Common myeloid progenitor, CD34-positive (primary cell): ENCODE data around the gene KAT7.

Experiments
- CTCF ChIA-PET: fragments of 350-600 bp; sonication (Branson Sonifier 250); formaldehyde crosslinking; loops from one replicate; lab custom pipeline; 2021; ENCODE audit warnings: antibody characterized with exemption; lab: Charles Lee
- POLR2A ChIA-PET: fragments of 350-600 bp; sonication (Branson Sonifier 250); formaldehyde crosslinking; loops from one replicate; lab custom pipeline; 2021; ENCODE audit warnings: antibody characterized with exemption; lab: Charles Lee
- DNase-seq, 3 donors: peaks; one replicate each; pipeline versions ENCODE4 v3.0.0 to v3.0.0-alpha.2; 2013
- H3K27ac ChIP-seq, 2 experiments: 1 replicate in 1 of 2; 2 replicates in 1 of 2; pipeline ENCODE4 v1.7.0; 2013; ENCODE audit warnings: inconsistent platforms in 2 of 2, low read length in 2 of 2, mild to moderate bottlenecking in 2 of 2, low read depth in 1 of 2, moderate library complexity in 1 of 2; ENCODE audit not compliant: severe bottlenecking in 2 of 2, insufficient read depth in 1 of 2, poor library complexity in 1 of 2
- H3K27me3 ChIP-seq, 5 experiments: replicated peaks in 2 of 5; 1 replicate in 3 of 5; 2 replicates in 2 of 5; pipeline versions ENCODE4 v1.6.1 to v1.7.0; 2013; ENCODE audit warnings: low read length in 4 of 5, mild to moderate bottlenecking in 2 of 5, moderate library complexity in 2 of 5, inconsistent platforms in 1 of 5; ENCODE audit not compliant: insufficient read depth in 5 of 5, control insufficient read depth in 4 of 5
- H3K36me3 ChIP-seq, 4 experiments: 1 replicate in 2 of 4; 2 replicates in 2 of 4; pipeline versions ENCODE4 v1.6.1 to v1.7.0; 2013; ENCODE audit warnings: low read length in 3 of 4, control low read depth in 1 of 4, mild to moderate bottlenecking in 1 of 4; ENCODE audit not compliant: control insufficient read depth in 4 of 4, insufficient read depth in 4 of 4
- H3K4me1 ChIP-seq, 4 experiments: 1 replicate in 3 of 4; 2 replicates in 1 of 4; pipeline versions ENCODE4 v1.6.1 to v1.7.1; 2013; ENCODE audit warnings: low read length in 3 of 4, mild to moderate bottlenecking in 3 of 4, control low read depth in 1 of 4, inconsistent platforms in 1 of 4, moderate library complexity in 1 of 4; ENCODE audit not compliant: control insufficient read depth in 4 of 4, insufficient read depth in 4 of 4; ENCODE audit errors: control extremely low read depth in 1 of 4
- H3K4me3 ChIP-seq, 7 experiments: 1 replicate in 4 of 7; 2 replicates in 3 of 7; pipeline versions ENCODE4 v1.5.1 to v1.7.0; 2013; ENCODE audit warnings: mild to moderate bottlenecking in 7 of 7, low read length in 6 of 7, moderate library complexity in 6 of 7, inconsistent platforms in 2 of 7, low read depth in 2 of 7, control low read depth in 1 of 7; ENCODE audit not compliant: insufficient read depth in 4 of 7, control insufficient read depth in 1 of 7; ENCODE audit errors: extremely low read depth in 1 of 7
- H3K9me3 ChIP-seq, 5 experiments: 1 replicate in 4 of 5; 2 replicates in 1 of 5; pipeline versions ENCODE4 v1.6.1 to v1.7.1; 2013; ENCODE audit warnings: low read length in 4 of 5, mild to moderate bottlenecking in 2 of 5, inconsistent platforms in 1 of 5, low read depth in 1 of 5, moderate library complexity in 1 of 5; ENCODE audit not compliant: control insufficient read depth in 4 of 5, insufficient read depth in 2 of 5; ENCODE audit errors: control extremely low read depth in 1 of 5
- WGBS: methylation state at CpG from one replicate; pipeline ENCODE4 v1.1.5; 2013; ENCODE audit not compliant: insufficient coverage; 5-methylcytosine and 5-hydroxymethylcytosine counted together

Gene KAT7

DNA sequence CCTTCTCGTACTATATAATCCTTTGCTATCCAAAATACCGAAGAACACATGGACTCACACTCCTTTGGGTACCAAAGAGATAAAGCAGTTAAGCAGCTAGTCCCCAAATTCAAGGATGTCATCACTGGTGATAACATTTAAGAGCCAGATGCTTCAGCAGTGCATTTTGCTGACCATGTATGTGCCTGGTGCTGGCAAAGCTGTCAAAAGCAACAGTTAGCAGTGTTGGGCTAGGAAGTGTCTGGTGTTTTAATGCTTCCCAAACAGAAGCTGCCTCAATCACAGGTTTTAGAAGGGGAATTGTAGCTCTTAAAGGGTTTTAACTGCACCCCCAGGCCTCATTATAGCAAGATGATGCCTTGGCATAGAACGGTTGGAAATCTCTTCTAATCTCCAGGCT, 29.3 kb upstream of the KAT7 start:
- H3K27ac ChIP-seq: peak overlapping the region; percentile 71 to 84
- peaks cover 33 to 77% (median 50%) of the 10 kb centered on the region in 4 experiments for H3K4me1 ChIP-seq
- ChIA-PET CTCF (interaction anchor here (0.8 to 10.7 kb wide), 7 partner anchors 11 to 54 kb away, joined by 3 to 73 read pairs (median 3); no protein-coding TSS in a partner anchor), POLR2A (interaction anchor here (0.6 to 13.5 kb wide), 4 partner anchors 9 to 29 kb away, joined by 3 to 201 read pairs (median 6); partner anchors contain the start of gene KAT7)
- peak overlapping the region in 4 of 7 experiments; percentile 91 to 99 (median 97) for H3K4me3 ChIP-seq
- peaks cover 3 to 67% (median 35%) of the 10 kb centered on the region in 4 experiments for H3K36me3 ChIP-seq
- no peaks in the 10 kb centered on the region for H3K9me3 ChIP-seq
- 43% methylated on average over 1 of the region's 3 CpGs for WGBS
- DNase-seq: no peak
- no peaks in the 10 kb centered on the region for H3K27me3 ChIP-seq

DNA sequence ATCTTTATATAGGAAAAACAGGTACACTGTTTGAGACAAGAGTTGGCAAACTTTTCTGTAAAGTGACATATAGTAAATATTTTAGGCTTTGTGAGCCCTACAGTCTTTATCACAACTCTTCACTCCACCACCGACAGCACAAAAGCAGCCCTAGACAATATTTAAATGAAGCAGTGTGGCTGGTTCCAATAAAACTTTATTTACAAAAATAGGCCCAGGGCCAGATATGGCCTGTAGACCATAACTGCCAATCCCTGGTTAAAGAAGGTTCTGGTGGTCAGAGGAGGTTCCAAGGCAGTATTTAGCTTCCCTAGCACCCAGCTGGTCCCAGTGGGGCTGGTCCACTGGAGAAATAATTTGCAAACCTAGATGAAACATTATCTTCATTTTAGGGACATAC, 28.2 kb upstream of the KAT7 start:
- peaks cover 38 to 75% (median 49%) of the 10 kb centered on the region in 4 experiments for H3K4me1 ChIP-seq
- H3K4me3 ChIP-seq: peak overlapping the region in 4 of 7 experiments; percentile 91 to 99 (median 97)
- peaks cover 3 to 60% (median 33%) of the 10 kb centered on the region in 4 experiments for H3K36me3 ChIP-seq
- H3K9me3 ChIP-seq: no peaks in the 10 kb centered on the region
- peak overlapping the region; percentile 71 to 84 for H3K27ac ChIP-seq
- ChIA-PET CTCF (interaction anchor here (1.1 to 10.7 kb wide), 4 partner anchors 12 to 44 kb away, joined by 3 to 73 read pairs (median 38); no protein-coding TSS in a partner anchor), POLR2A (interaction anchor here (0.6 to 13.5 kb wide), 4 partner anchors 12 to 86 kb away, joined by 4 to 201 read pairs (median 40); partner anchors contain the start of gene SLC35B1)
- DNase-seq: no peak
- H3K27me3 ChIP-seq: no peaks in the 10 kb centered on the region
- no CpG with 5 or more reads among the region's 1 CpG for WGBS

DNA sequence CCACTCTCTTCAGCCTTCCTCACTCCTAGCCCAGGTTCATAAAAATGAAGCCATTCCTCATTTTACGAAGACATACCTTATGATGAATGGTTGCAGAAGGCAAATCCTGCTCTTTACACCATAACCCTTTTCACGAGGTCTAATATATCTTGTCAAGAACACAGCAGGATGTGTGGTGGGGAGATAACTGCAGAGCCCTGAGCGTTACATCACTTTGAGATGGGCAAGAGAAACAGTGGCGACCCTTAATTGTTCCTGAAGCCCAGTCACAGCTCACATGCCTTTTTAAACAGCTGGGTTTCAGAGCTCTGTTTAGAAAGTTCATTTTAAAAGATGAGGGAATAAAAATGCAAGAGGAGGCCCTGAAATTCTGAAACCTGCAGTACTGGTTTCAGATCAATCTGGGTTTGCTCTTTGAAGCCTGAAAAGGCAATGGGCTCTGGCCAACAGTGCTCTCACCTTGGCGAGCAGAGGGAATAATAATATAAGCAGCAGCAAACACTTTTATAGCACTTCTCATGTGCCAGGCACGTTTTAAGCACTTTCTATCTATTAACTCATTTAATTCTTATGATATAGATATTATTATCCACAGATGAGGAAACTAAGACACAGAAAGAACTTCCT, 27.4 kb upstream of the KAT7 start:
- peaks cover 3 to 52% (median 32%) of the 10 kb centered on the region in 4 experiments for H3K36me3 ChIP-seq
- peak overlapping the region in 6 of 7 experiments; percentile 77 to 99 (median 96) for H3K4me3 ChIP-seq
- no peaks in the 10 kb centered on the region for H3K9me3 ChIP-seq
- WGBS: no CpG with 5 or more reads among the region's 6 CpGs
- no peaks in the 10 kb centered on the region for H3K27me3 ChIP-seq
- DNase-seq: peak in 2 of 3 donors; percentile 59 to 75
- CTCF ChIA-PET: interaction anchor here (0.7 to 10.7 kb wide), 9 partner anchors 9 to 92 kb away, joined by 3 to 73 read pairs (median 5); no protein-coding TSS in a partner anchor
- POLR2A ChIA-PET: interaction anchor here (0.6 to 13.5 kb wide), 8 partner anchors 8 to 85 kb away, joined by 3 to 201 read pairs (median 10); partner anchors contain the start of gene SLC35B1
- peak overlapping the region; percentile 71 to 84 for H3K27ac ChIP-seq
- H3K4me1 ChIP-seq: peaks cover 38 to 67% (median 46%) of the 10 kb centered on the region in 4 experiments

DNA sequence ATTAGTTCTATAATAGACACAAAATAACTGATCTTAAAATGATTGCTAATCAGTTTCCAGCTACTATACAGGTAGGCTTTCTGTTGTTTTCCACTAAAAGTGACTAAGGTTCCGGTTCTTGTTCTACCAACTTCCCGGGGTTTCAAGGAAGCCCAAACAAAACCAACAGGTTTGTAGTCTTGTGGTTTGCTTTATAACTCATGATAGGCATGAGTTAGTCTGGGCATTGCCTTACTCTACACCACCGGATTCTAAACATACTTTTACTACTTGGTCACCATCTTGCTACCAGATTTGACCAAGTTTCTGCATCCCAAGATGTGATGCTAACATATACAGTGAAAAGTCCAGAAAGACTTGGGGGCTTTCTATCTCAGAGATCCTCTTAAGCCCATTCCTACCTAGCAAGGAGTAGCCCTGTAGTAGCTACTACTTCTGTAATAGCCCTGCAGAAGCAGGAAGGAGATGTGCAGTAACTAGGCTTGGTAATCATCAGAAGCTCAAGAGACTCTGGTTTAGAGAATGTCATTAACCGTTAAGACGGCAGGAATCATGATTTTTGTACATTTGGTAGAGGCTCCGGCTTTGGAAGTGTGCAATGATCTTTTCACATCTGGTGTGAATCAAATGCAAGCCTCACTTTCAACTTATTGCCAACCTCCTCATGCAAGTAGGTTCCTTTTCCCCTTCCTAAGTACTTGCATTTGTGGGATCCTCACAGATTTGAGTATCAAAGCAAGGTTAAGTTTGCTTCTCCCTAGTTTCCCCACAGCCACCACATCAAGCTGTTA, 26.1 kb upstream of the KAT7 start:
- WGBS: 0% methylated on average over 3 of the region's 6 CpGs
- peaks cover 38 to 58% (median 41%) of the 10 kb centered on the region in 4 experiments for H3K4me1 ChIP-seq
- H3K27me3 ChIP-seq: no peaks in the 10 kb centered on the region
- no peaks in the 10 kb centered on the region for H3K9me3 ChIP-seq
- POLR2A ChIA-PET: interaction anchor here (0.6 to 13.5 kb wide), 15 partner anchors 10 to 117 kb away, joined by 3 to 201 read pairs (median 5); partner anchors contain the start of genes KAT7 and SLC35B1
- DNase-seq: no peak
- CTCF ChIA-PET: interaction anchor here (0.9 to 10.7 kb wide), 13 partner anchors 10 to 235 kb away, joined by 3 to 73 read pairs (median 4); no protein-coding TSS in a partner anchor
- peak overlapping the region; percentile 71 to 84 for H3K27ac ChIP-seq
- H3K4me3 ChIP-seq: peak overlapping the region; percentile 77 to 99 (median 94)
- peaks cover 3 to 40% (median 24%) of the 10 kb centered on the region in 4 experiments for H3K36me3 ChIP-seq

DNA sequence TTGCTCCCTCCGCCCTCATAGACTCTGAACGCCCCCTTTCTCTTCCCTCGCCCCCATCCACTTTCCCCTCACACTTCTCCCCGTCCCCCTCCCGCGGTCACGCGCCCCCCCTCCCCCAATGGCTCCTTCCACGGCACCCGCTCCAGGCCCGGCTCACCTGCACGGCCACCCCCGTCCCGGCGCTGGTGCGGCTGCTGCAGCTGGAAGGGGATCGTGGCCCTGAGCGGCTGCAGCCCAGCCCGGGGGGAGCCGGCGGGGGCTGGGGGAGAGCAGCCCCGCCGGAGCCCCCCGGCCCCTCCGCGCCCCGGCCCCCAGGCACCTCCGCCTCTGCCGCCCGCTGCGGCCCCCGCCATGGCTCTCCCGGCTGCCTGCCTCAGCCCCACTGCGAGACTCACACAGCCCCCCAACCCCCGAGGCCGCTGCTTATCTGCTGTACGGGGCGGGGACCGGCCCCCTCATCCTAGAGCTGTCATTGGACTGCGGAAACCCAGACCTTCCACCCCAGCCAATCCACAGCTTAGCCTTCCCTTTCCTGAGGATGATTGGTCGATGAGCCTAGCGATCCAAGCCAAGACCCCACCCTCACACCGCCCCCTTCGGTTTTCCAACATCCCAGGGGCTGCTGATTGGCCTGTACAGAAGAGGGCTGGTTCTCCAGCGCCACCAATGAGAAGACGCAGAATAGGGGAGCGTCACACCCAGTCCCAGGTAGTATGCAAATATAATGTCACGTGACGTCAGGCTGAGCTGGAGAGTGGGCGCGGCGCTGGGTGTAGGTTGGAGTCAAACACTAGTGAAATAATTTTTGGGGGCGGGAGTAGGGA, 24.5 kb upstream of the KAT7 start, which contains the start of gene FAM117A:
Gene FAM117A (minus strand): TSS at position 397 of the 824 bp plus-strand sequence. CDS start 44 bp downstream, at position 353.
- CTCF ChIA-PET: interaction anchor here (0.6 to 10.7 kb wide), 17 partner anchors 10 to 233 kb away, joined by 3 to 73 read pairs (median 4); no protein-coding TSS in a partner anchor

More for the DNA sequence above, 24.5 kb upstream of the KAT7 start, which contains the start of gene FAM117A:
- Histone ChIP-seq H3K36me3 (peaks cover 3 to 27% (median 15%) of the 10 kb centered on the region in 4 experiments), H3K4me3 (peak within 1 kb of the TSS; percentile 77 to 99 (median 94)), H3K27ac (peak within 1 kb of the TSS; percentile 71 to 84), H3K9me3 (no peaks in the 10 kb centered on the region), H3K27me3 (no peaks in the 10 kb centered on the region), H3K4me1 (peaks cover 30 to 47% (median 39%) of the 10 kb centered on the region in 4 experiments)
- POLR2A ChIA-PET: interaction anchor here (0.5 to 13.5 kb wide), 16 partner anchors 9 to 454 kb away, joined by 3 to 201 read pairs (median 6); partner anchors contain the start of genes KAT7 and SLC35B1
- WGBS: 0% methylated on average over 18 of the region's 53 CpGs
- peak; percentile 100 for DNase-seq
